HG03066 (cell line): Measurements from ENCODE around the gene PHEX.

ENCODE experiments used
- ATAC-seq: cut with Tn5 transposase; IDR thresholded peaks from one replicate; pipeline ENCODE4 v1.9.1; 2021; ENCODE audit warnings: low read depth; ENCODE audit not compliant: unreplicated experiment

The PHEX gene

DNA sequence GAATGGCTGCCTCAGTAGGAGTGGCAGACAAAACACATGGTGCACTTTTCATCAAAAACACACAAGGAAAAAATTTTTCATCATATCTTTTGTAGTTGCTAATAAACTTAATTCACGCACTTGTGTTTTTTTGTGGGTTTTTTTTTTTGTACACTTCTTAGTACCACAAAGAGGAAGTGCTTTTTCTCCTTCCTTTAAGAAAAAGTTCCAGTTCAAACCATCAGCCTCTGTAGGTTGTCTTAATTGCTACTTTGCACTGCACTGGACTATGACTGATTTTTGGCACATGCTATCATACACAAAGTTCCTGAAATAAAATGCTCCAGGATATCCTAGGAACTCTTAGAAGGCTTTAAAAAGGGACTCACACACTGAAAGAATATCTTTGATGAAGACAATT, at the start of gene PHEX:
PHEX (plus strand) TSS at position 242 of the 400 bp plus-strand sequence. CDS start 681 bp downstream, outside the sequence.
- no peak for ATAC-seq

DNA sequence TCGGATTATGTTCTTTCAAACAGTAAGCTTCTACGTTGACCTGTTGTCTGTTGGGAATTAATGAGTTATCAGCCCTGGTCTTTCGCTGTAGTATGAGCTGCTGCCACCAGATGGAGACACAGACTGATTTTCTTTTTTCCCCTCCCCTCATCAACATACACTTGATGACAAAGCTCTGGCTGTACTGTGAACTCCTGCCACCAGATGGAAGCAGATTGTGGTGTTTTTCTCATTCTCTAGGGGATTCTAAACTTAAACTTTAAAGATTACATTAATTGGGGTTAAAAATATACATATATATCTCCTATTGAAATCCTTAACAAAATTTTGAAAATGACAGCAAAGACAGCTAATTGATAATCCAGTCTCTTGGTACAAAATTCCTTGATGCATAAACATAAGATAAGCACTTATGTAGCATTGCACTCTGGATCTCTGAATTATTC, 46.8 kb upstream of the PHEX start:
- ATAC-seq = peak; percentile 67

DNA sequence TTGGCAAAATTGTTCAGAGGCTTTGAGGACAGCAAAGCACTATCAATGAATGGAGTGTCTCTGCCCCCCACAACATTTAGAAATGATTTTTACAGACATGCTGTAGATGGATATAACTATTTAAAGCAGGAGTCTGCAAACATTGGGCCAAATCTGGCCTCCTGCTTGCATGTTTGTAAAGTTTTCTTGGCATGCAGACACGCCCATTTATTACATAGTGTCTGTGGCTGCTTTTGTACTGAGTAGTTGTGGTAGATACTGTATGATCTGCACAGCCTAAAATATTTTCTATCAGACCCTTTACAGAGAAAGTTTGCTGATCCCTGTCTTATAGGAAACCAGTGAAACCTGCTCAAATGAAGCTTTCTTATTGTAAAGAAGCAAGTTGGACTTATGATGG, 45.5 kb upstream of the PHEX start:
- no peak for ATAC-seq

DNA sequence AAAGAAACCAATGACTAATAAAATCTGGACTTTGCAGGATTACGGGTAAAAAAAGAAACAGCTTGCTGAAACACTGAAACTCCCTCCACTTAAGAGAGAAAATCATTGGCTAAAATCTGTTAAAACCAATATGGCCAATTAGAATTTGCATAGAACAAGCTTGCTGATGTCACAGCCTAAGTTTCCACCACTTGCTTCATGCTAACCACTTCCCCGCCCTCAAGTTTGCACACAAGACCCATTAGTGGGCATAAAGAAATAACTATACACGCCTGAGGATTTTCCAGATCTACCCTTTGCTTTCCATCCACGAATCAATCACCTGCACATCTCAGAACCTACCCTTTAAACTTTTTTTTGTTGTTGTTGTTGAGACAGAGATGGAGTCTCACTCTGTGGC, 42.7 kb upstream of the PHEX start:
- no peak for ATAC-seq

DNA sequence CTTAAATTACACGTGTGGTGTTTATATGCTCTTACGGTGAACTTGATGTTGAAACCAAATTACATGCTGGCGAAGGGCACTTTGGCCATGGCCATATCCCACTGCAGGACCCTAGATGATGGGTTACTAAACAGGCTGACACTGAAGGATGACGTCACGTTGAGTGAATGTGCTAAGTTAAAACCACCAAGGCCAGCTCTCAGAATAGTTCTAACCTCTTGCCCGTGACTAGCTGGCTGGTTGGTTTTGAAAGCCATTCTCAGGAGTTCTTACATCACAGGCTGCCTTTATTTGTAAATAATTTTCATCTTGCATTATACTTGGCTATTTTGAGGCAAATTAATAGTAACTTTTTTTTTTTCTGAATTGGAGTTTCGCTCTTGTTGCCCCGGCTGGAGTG, 41.3 kb upstream of the PHEX start:
- no peak for ATAC-seq

DNA sequence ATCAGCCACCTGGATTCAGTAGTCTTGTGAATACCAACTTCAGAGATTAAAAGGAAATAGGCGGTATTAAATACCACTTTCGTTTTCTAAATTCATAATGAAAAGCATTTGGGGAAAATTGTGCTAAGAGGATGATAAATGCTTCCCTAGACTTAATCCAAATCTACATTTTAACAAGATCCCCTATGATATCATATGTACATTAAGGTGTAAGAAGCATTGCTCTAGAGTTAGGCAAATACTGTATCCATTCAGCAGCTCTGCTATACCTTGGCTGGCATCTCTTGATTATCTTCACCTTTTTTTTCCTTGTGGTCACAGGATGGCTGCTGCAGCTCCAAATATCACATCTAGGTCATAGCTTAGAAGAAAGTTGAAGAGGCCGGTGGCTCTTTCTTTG, 40.6 kb upstream of the PHEX start:
- ATAC-seq = no peak

DNA sequence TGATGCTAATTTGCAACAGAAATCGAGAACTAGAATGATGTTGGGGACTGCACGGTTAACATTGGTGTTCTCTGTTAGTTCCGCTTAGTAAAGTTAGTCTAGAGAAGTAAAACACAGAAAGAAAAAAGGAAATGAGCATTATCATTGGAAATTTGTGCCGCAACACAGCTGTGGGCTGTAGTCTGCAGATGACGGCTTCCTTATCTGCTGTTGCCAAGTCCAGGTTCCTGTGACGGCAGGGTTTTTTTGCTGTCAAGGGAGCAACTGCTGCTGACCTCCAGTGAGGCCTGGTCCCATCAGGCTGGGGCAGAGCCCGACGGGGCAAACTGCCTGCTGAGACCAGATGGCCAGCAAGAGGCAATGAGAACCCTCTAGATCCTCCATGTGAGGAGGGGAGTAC, 38.9 kb upstream of the PHEX start:
- ATAC-seq = peak; percentile 83

DNA sequence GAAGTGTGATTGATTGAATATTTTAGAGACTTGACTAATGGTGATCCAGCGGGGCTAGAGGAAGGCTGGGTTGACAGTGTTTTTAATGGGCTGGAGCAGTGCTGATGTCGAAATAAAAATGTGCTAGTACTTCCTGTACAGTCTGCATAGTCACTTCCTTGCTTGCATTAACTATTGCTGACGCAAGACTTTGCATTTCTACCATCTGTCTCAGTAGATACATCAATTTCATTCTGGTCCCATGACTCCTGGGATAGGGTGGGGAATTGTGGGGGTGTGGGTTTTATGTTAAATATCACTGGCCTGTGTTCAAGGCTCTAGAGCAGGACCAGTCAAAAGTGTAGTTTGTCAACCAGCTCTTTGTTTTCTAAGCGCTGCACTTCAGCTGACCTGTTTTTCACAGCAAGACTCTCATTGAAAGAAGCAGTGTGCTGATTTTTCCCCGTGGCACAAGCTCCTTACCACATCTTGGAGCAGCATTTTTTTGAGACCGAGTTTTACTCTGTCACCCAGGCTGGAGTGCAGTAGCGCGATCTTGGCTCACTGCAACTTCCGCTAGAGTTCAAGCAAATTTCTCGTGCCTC, 35.2 kb upstream of the PHEX start:
- ATAC-seq = no peak

DNA sequence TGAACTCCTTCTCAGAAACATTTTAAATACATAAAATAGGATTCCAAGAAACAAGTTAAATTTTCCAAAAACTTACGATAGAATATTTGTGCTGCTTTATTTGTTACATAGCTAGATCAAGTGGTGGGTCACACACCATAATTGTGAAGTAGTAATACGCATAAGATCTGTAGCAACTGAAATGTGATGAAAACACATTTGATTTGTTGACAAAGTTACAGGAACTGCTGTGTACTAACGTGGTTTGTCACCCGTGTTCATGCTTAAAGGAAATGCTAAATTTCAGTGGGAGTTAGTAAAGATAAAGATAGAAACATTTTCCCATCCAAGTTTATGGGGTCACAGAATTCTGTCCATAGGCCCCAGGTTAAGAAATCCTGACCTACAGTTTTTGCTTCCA, 34.1 kb upstream of the PHEX start:
- ATAC-seq = no peak

DNA sequence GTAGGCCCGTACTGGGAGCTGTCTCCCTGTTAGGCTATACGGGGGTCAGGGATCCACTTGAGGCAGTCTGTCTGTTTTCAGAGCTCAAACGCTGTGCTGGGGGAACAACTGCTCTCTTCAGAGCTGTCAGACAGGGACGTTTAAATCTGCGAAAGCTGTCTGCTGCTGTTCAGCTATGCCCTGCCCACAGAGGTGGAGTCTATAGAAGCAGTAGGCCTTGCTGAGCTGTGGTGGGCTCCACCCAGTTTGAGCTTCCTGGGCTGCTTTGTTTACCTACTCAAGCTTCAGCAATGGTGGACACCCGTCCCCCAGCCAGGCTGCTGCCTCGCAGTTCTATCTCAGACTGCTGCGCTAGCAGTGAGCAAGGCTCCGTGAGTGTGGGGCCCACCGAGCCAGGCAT, 27.3 kb upstream of the PHEX start:
- ATAC-seq = no peak

DNA sequence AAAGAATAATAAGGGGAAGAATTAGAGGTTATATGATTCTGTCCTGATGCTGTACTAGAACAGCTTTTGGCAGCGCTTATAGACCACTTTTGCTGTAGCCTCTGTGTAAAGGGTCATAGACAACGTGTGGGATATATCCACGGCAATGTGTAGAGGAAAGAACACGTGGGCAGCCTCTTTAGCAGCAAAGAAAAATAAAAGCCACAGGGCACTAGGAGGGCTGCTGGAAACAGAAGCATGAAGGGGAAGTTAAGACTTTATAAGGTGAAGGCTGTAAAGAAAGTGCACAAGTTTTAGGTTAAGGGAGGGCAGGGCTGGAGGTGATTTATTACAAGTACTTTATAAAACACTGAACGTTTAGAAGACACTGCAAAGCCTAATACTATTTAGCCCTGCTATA, 20.1 kb upstream of the PHEX start:
- no peak for ATAC-seq

DNA sequence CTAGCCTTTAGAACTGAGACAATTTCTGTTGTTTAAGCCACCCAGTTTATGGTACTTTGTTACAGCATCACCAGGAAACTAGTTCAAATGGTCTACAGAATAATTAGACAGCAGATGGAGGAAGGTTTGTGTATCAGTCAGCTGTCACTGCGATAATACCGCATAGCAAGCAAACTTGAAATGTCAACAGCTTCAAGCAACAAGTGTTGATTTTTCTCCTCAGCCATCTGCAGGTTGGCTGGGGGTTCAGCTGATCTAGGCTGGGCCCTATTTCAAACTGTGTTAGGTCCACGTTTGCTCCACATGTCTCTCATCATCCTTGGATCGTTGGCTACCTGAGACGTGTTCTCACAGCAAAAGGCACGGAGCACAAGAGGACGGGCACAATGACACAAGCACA, 19.2 kb upstream of the PHEX start:
- no peak for ATAC-seq

DNA sequence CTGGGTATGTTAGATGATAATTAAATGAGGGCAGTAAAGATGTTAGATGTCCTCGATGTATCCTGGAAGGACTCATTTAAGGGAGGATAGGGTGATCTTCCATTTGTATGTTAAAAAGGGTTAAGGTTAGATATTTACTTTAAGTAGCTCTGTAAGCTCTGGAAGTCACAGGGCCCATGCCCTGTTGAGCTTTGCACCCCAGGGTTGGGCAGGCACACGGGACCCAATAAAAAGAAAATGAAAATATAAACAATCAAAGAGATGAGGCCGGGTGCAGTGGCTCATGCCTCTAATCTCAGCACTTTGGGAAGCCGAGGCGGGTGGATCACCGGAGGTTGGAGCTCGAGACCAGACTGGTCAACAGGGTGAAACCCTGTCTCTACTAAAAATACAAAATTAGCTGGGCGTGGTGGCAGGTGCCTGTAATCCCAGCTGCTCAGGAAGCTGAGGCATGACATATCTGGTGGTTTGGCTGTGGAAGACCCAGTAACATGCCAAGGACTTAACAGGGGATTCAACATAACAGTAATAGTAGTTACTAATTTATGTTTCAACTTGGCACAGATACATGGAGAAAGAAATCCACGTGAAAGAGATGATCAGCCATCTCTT, 16.9 kb upstream of the PHEX start:
- no peak for ATAC-seq

DNA sequence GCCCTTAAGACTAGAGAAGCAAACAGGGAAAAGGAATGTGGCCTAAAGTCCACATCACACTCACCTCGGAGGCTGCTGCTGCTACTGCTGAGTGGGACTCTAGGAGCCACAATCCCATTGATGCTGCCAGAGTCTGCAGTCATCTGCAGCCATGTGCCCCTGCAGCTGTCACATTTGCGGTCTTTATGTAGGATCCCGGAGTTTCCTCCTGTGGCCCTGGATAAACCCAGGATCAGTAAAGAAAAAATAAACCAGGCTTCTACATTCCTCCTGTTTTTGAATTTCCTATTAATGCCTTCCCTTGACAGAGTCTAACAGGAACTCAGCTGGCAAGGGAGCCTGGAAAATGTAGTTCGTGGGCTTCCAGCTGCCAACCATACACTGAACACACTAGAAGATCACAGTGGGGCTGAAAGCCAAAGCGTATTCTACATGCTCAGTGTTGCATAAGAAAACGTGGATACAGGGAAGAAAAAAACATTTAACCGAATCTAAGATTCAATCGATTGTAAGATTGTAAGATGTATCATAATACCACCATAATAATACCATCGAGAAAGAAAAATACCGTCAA, 10.3 kb upstream of the PHEX start:
- no peak for ATAC-seq

DNA sequence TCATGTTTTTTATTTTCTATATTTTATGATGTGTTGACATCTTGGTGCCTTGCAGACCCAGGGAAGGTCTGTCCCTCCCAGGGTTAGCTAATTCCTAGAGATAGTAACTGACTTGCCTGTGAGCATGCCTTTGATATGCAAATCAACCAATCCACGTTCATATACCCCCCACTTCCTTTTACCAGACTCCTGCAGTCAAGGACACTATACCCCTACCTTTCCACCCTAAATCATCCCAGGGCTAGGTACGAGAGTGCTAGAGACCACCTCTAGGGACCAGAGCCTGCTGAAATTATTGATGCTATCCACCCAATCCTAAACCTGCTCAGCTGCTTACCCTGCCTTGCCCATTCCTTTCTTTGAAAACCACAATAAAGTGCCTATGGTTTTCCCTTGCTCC, 7.5 kb upstream of the PHEX start:
- no peak for ATAC-seq

DNA sequence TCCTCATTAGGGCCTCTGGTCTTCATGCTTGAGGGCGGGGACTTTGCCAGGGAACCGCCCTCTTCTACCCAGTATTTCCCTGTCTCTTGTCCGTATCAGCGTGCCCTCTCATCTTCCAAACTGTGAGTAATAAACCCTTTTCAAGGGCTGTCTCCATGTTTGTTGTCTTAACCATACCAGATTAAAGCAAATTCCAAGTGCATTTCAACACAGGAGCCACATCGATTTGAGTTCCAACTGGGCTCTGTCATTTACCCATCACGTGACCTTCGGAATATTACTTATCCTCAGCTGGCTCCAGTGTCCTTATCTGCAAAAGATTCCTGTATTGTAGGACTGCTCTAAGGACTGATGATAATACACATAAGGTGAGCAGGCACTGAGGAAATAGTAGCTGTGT, 6.4 kb upstream of the PHEX start:
- ATAC-seq = no peak

DNA sequence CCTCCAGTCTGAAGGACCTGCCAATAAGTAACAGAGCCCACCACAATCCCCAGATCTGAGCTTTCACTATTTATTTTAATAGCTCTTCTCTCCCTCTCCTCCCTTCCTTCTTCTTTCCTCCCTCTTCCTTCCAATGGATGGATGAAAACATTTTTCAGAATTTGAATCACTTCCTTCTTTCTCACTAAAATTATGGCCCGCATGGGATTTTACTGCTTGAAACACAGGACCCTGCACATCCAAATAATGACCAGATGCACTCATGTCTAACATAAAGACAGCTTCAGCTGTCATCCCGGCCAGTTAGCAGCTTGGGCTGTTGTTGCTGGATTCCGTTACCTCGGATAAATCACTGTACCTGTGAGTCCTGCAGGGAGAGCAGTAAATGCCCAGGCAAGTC, 5.4 kb upstream of the PHEX start:
- ATAC-seq = no peak

DNA sequence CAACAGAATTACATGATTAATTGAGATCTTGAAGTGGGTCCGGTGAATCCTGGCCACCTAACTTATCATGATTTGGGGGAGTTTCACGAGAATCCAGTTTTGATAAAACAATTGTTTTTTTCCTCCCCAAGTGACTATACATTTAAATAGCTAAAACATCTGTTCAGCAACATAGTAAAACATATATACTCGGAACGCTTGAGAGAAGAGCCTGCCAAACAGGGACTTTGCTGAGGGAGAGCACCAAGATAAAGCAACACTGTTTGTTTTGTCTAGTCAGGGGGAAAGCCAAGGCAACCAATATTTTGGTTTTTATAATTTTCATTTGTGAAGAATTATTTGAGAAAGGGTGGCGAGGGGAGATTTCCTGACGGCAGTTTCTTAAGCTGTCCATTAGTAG, 381 bp downstream of the PHEX start:
- no peak for ATAC-seq

DNA sequence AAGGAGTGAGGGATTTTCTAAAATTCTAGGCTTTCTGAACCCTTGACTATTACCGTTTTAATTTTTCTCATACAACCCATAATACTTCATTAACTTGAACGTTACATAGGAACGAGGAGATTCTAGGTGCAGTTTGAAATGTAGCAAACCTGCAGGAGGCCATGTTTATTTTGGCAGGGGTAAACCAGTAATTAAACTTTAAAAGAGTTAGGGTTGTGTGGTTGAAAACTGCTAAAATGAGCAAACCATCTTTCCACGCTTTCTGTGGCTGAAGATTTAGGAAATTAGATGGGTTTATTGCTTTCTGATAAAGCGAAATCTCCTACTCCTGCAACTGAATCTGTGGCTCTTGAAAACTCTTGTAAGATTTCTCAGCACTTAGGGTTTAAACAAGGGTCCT, 1.7 kb downstream of the PHEX start:
- no peak for ATAC-seq

DNA sequence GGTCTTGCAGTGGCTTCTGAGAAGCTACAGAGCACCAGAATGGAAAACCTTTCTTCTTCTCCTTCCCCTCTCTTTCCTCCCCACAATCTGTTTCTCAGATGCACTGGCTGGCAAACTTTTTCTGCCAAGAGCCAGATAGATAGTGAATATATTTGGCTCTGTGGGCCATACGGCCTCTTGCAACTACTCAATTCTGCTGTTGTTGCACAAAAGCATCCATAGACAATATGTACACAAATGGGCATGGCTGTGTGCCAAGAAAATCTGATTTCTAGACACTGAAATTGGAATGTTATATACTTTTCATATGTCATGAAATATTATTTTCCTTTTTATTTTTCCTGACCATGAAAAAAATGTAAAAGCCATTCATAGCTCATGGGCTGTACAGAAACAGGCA, 3.1 kb downstream of the PHEX start:
- no peak for ATAC-seq

DNA sequence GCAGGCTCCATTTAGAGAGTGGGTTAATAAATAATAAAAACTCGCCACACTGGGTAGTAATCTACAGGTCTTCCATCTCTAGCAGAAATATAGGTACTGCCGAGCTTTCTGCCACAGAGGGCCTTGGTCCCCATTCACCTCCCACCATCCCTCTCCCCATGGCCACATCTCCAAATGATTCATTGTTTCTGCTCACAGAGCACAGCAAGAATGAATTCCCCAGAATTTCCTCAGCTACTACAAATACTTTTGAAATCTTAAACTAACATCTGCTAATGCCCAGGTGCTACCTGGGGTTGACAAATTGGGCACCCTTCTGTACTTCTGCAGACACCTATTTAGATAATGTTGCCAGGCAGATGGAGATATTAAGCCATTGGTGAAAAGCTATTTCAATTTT, 5.1 kb downstream of the PHEX start:
- no peak for ATAC-seq

DNA sequence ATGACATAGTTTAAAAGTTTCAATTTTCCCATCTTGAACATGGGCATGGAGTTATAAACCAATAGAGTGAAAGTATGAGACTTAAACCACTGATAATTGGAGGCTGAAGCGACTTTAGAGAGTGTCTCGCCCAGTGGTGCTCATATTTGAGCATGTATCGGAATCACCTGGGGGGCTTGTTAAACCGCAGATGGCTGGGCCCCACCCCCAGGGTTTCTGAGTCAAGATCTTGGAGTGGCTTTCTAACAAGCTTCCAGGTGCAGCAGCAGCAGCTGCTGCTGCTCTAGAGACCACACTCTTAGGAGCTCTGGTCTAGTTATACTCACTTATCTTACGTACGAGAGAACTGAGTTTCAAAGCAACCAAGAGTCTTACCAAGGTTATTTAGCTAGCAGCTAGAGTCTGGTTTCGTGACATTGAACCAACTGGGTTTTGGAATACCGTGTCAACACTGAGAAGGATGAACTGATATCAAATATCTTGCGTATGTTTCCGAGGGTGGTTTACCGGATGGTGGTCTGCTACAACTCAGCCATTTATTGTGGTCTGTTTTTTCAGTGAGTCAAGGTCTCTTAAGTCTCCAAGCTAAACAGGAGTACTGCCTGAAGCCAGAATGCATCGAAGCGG, 5.9 kb downstream of the PHEX start:
- no peak for ATAC-seq
